ENCODE results near the gene LRTM2.

GRCh38 chr12:1880153-1880845 is 59.9 kb downstream of the LRTM2 start:
- no peak for TF ChIP-seq EZH2phosphoT487 (IDR thresholded peaks at IDR 0.05; ENCODE audit: borderline replicate concordance)
- TF ChIP-seq CTCF (conservative IDR thresholded peaks at IDR 0.05; ENCODE audit: low read length) = no peak
